H1 (cell line): ENCODE results near the gene BOLL. TPM values are rescaled to one million over a fixed set of nuclear protein-coding genes. Genes with fewer than 3 reads are reported as not detected.

Experiments
- CTCF ChIA-PET: fragments of 300-600 bp; sonication (Branson Sonifier 250); formaldehyde crosslinking; loops from one replicate; lab custom pipeline; 2021; ENCODE audit not compliant: partially characterized antibody; lab: Charles Lee
- POLR2A ChIA-PET: fragments of 300-600 bp; sonication (Branson Sonifier 250); formaldehyde crosslinking; loops from one replicate; lab custom pipeline; 2021; ENCODE audit warnings: inconsistent platforms; ENCODE audit not compliant: partially characterized antibody; lab: Charles Lee
- DNase-seq, 2 experiments: peaks; one replicate each; pipeline versions ENCODE4 v3.0.0 to v3.0.0-alpha.2; 2010 to 2022; ENCODE audit warnings: low spot score in 2 of 2, low read depth in 1 of 2, mixed read lengths in 1 of 2
- FAIRE-seq: peaks from 2 replicates; lab custom pipeline; 2011; peaks lifted over from hg19 to GRCh38; lab: Jason Lieb, UNC
- H2AFZ ChIP-seq: 2 replicates; pipeline ENCODE4 v1.8.1; 2012; ENCODE audit warnings: low read length, inconsistent platforms
- H2AK5ac ChIP-seq: 2 replicates; pipeline ENCODE4 v1.6.1; 2013; ENCODE audit warnings: low read depth, low read length
- H2BK120ac ChIP-seq: replicated peaks from 2 replicates; pipeline ENCODE3; 2013; ENCODE audit warnings: low read depth, low read length, inconsistent platforms
- H2BK12ac ChIP-seq: 2 replicates; pipeline ENCODE4 v1.6.1; 2013; ENCODE audit warnings: low read depth, low read length
- H2BK15ac ChIP-seq: 2 replicates; pipeline ENCODE4 v1.6.1; 2013; ENCODE audit warnings: low read length
- H2BK20ac ChIP-seq: 2 replicates; pipeline ENCODE4 v1.6.1; 2013; ENCODE audit warnings: low read length
- H2BK5ac ChIP-seq: 2 replicates; pipeline ENCODE4 v1.6.1; 2013; ENCODE audit warnings: low read depth, low read length
- H3K14ac ChIP-seq: 2 replicates; pipeline ENCODE4 v1.6.1; 2013; ENCODE audit warnings: inconsistent platforms; ENCODE audit not compliant: insufficient read length
- H3K18ac ChIP-seq: 2 replicates; pipeline ENCODE4 v1.6.1; 2013; ENCODE audit warnings: low read length; ENCODE audit errors: extremely low read depth
- H3K23ac ChIP-seq: 2 replicates; pipeline ENCODE4 v1.6.1; 2013; ENCODE audit warnings: inconsistent platforms; ENCODE audit not compliant: insufficient read length
- H3K23me2 ChIP-seq: 2 replicates; pipeline ENCODE4 v1.6.1; 2013; ENCODE audit warnings: low read depth, low read length
- H3K27ac ChIP-seq: 2 replicates; pipeline ENCODE4 v1.6.1; 2011; ENCODE audit warnings: low read depth, low read length, inconsistent platforms
- H3K27me3 ChIP-seq, 4 experiments: replicated peaks in 1 of 4; 1 replicate in 1 of 4; 2 replicates in 3 of 4; pipeline versions ENCODE4 v1.6.1 to v1.8.1; 2011 to 2013; ENCODE audit warnings: low read length in 3 of 4, mild to moderate bottlenecking in 3 of 4, inconsistent platforms in 2 of 4, mixed read lengths in 2 of 4, moderate library complexity in 1 of 4; ENCODE audit not compliant: control insufficient read depth in 3 of 4, insufficient read depth in 3 of 4; ENCODE audit errors: extremely low read depth in 1 of 4
- H3K36me3 ChIP-seq, 4 experiments: 2 replicates each; pipeline versions ENCODE4 v1.6.1 to v1.8.1; 2011 to 2013; ENCODE audit warnings: mild to moderate bottlenecking in 4 of 4, low read length in 3 of 4, moderate library complexity in 2 of 4, control low read depth in 1 of 4, inconsistent platforms in 1 of 4; ENCODE audit not compliant: insufficient read depth in 4 of 4, control insufficient read depth in 2 of 4
- H3K4ac ChIP-seq: replicated peaks from 2 replicates; pipeline ENCODE3; 2013; ENCODE audit warnings: low read length, low read depth, mixed read lengths, inconsistent platforms; ENCODE audit not compliant: insufficient read length
- H3K4me1 ChIP-seq, 4 experiments: replicated peaks in 1 of 4; 1 replicate in 1 of 4; 2 replicates in 3 of 4; pipeline versions ENCODE4 v1.6.1 to v1.8.1; 2011 to 2013; ENCODE audit warnings: low read length in 3 of 4, inconsistent platforms in 2 of 4, mixed read lengths in 1 of 4; ENCODE audit not compliant: insufficient read depth in 4 of 4, control insufficient read depth in 3 of 4
- H3K4me2 ChIP-seq, 2 experiments: 2 replicates each; pipeline versions ENCODE4 v1.6.1 to v1.8.1; 2011 to 2013; ENCODE audit warnings: low read depth in 2 of 2, low read length in 2 of 2, control low read depth in 1 of 2, inconsistent platforms in 1 of 2, mild to moderate bottlenecking in 1 of 2; ENCODE audit not compliant: insufficient read depth in 1 of 2
- H3K4me3 ChIP-seq, 4 experiments: fragments of 200-600, 300-600 bp in 1 of 4; sonication (generic), shearing (Covaris generic), sonication (Bioruptor Twin) in 1 of 4; 2 replicates each; pipeline versions ENCODE4 v1.5.1 to v1.8.1; 2011 to 2016; ENCODE audit warnings: low read length in 4 of 4, low read depth in 3 of 4, control low read depth in 2 of 4, inconsistent platforms in 2 of 4, mild to moderate bottlenecking in 2 of 4, mixed read lengths in 1 of 4, moderate library complexity in 1 of 4; ENCODE audit not compliant: insufficient read depth in 2 of 4; ENCODE audit errors: extremely low read depth in 1 of 4
- H3K56ac ChIP-seq: replicated peaks from 2 replicates; pipeline ENCODE3; 2013; ENCODE audit warnings: low read depth, mild to moderate bottlenecking, mixed read lengths, low read length, inconsistent platforms; ENCODE audit not compliant: insufficient read length
- H3K79me1 ChIP-seq: 2 replicates; pipeline ENCODE4 v1.6.1; 2013; ENCODE audit warnings: low read depth, low read length, control low read depth
- H3K79me2 ChIP-seq, 2 experiments: 2 replicates each; pipeline versions ENCODE4 v1.6.1 to v1.8.1; 2012 to 2013; ENCODE audit warnings: low read length in 2 of 2, mild to moderate bottlenecking in 2 of 2, inconsistent platforms in 1 of 2; ENCODE audit not compliant: insufficient read depth in 2 of 2, control insufficient read depth in 1 of 2
- H3K9ac ChIP-seq, 4 experiments: replicated peaks in 1 of 4; 1 replicate in 1 of 4; 2 replicates in 3 of 4; pipeline versions ENCODE4 v1.6.1 to v1.8.1; 2011 to 2013; ENCODE audit warnings: low read depth in 3 of 4, low read length in 3 of 4, control low read depth in 2 of 4, mild to moderate bottlenecking in 2 of 4, moderate library complexity in 2 of 4, inconsistent platforms in 1 of 4; ENCODE audit errors: extremely low read depth in 1 of 4
- H3K9me3 ChIP-seq, 2 experiments: 2 replicates each; pipeline versions ENCODE4 v1.6.1 to v1.8.1; 2012 to 2013; ENCODE audit warnings: mild to moderate bottlenecking in 2 of 2, moderate library complexity in 2 of 2, control low read depth in 1 of 2, inconsistent platforms in 1 of 2, low read depth in 1 of 2, low read length in 1 of 2, mixed read lengths in 1 of 2; ENCODE audit not compliant: insufficient read depth in 2 of 2
- H4K20me1 ChIP-seq, 2 experiments: replicated peaks in 1 of 2; 2 replicates each; pipeline versions ENCODE3 to v1.8.1; 2011 to 2013; ENCODE audit warnings: inconsistent platforms in 2 of 2, low read length in 2 of 2, mild to moderate bottlenecking in 1 of 2; ENCODE audit not compliant: insufficient read depth in 2 of 2, control insufficient read depth in 1 of 2
- H4K5ac ChIP-seq: 2 replicates; pipeline ENCODE4 v1.6.1; 2013; ENCODE audit warnings: low read length, low read depth, mixed read lengths, inconsistent platforms; ENCODE audit not compliant: insufficient read length
- H4K8ac ChIP-seq: 2 replicates; pipeline ENCODE4 v1.8.0; 2013; ENCODE audit warnings: mild to moderate bottlenecking, moderate library complexity, low read length, inconsistent platforms; ENCODE audit not compliant: insufficient read depth; ENCODE audit errors: extremely low read depth
- H4K91ac ChIP-seq: replicated peaks from 2 replicates; pipeline ENCODE3; 2013; ENCODE audit warnings: low read length, mixed read lengths, inconsistent platforms; ENCODE audit not compliant: insufficient read length
- CHD2 ChIP-seq: IDR thresholded peaks from 2 replicates; pipeline ENCODE4 v1.6.1; 2012; ENCODE audit warnings: low read length, improper control_type of control experiment
- CREB1 ChIP-seq: IDR thresholded peaks from 2 replicates; pipeline ENCODE4 v1.6.1; 2012; ENCODE audit warnings: inconsistent platforms
- EP300 ChIP-seq, 2 experiments: IDR thresholded peaks; 1 replicate in 1 of 2; 2 replicates in 1 of 2; pipeline ENCODE4 v1.6.1; 2011 to 2012; ENCODE audit warnings: low read depth in 2 of 2, low read length in 2 of 2, mild to moderate bottlenecking in 2 of 2, borderline replicate concordance in 1 of 2, inconsistent platforms in 1 of 2, moderate library complexity in 1 of 2
- POLR2AphosphoS5 ChIP-seq: IDR thresholded peaks from 2 replicates; pipeline ENCODE4 v1.6.1; 2011; ENCODE audit warnings: low read depth, low read length
- RFX5 ChIP-seq: IDR thresholded peaks from 2 replicates; pipeline ENCODE4 v1.6.1; 2011; ENCODE audit warnings: low read depth, low read length, improper control_type of control experiment, borderline replicate concordance
- SIN3A ChIP-seq, 2 experiments: IDR thresholded peaks in 1 of 2; conservative IDR thresholded peaks in 1 of 2; 2 replicates each; pipeline ENCODE4 v1.6.1; 2011 to 2012; ENCODE audit warnings: low read length in 2 of 2, improper control_type of control experiment in 1 of 2, low read depth in 1 of 2, mild to moderate bottlenecking in 1 of 2
- USF2 ChIP-seq: IDR thresholded peaks from 2 replicates; pipeline ENCODE4 v1.6.1; 2011; ENCODE audit warnings: low read length, improper control_type of control experiment
- WGBS, 2 experiments: shearing (Covaris generic) in 1 of 2; methylation state at CpG; one replicate each; pipeline versions ENCODE4 v1.1.6 to v1.1.7; 2013 to 2015; ENCODE audit warnings: low lambda C conversion rate in 2 of 2, mixed read lengths in 2 of 2, inconsistent platforms in 1 of 2, low coverage in 1 of 2, missing lambda C conversion rate in 1 of 2; ENCODE audit not compliant: insufficient replicate concordance in 2 of 2, insufficient coverage in 1 of 2, insufficient read length in 1 of 2; ENCODE audit errors: extremely low coverage in 1 of 2, missing lambda C conversion rate in 1 of 2; 5-methylcytosine and 5-hydroxymethylcytosine counted together
- polyA plus RNA-seq, 7 experiments: library from polyadenylated mRNA; depleted of rRNA in 3 of 7; stranded (reverse) in 5 of 7; unstranded in 2 of 7; fragments of >200 nt in 5 of 7; fragments of 200-250 nt in 2 of 7; gene quantifications; 1 replicate in 5 of 7; 2 replicates in 1 of 7; 4 replicates in 1 of 7; pipeline versions ENCODE4 v1.2.1 to v1.2.3, GENCODE V29; 2011 to 2013; ENCODE audit warnings: missing spikeins in 2 of 7, mixed read lengths in 2 of 7
- total RNA-seq: library from RNA; stranded (reverse); fragmentation: NEBNext Ultra II Directional; extraction: Animal tissue kit (Norgen Biotek cat#: 25700); gene quantifications from 2 replicates; pipeline ENCODE4 v1.2.1, GENCODE V29; 2021

The BOLL gene
- total and polyA plus RNA-seq, 2 of the 8 experiments (the other 6 are each of a cell fraction or from before 2014, with no cell fraction given), result not detected

- DNase-seq, result no peak
- peaks cover 22% of the 10 kb centered on the region for H3K23me2 ChIP-seq
- 70% methylated on average over 2 of the region's 2 CpGs; no CpG with 5 or more reads in 1 of the 2 experiments for WGBS, 2 experiments
- H3K27me3 ChIP-seq, result no peaks in the 10 kb centered on the region; a peak in 1 of 7 replicates
- H3K4ac ChIP-seq, result no peak overlapping the region
- no peaks in the 10 kb centered on the region for H3K9me3 ChIP-seq
- POLR2A ChIA-PET, result no interaction called here
- H3K4me3 ChIP-seq, result peak overlapping the region in 3 of 4 experiments; percentile 21 to 92 (median 89); a peak in 5 of 8 replicates
- H3K18ac ChIP-seq, result no peak overlapping the region
- no peak overlapping the region for H3K23ac ChIP-seq
- no peak overlapping the region for H3K9ac ChIP-seq
- no peak overlapping the region for H3K56ac ChIP-seq
- H3K14ac ChIP-seq, result no peak overlapping the region
- H2BK12ac ChIP-seq, result no peak overlapping the region
- H4K8ac ChIP-seq, result no peak overlapping the region
- H4K5ac ChIP-seq, result no peak overlapping the region
- peaks cover 7% of the 10 kb centered on the region for H3K79me1 ChIP-seq
- H2BK5ac ChIP-seq, result no peak overlapping the region
- CTCF ChIA-PET, result interaction anchor here (0.7 to 2.2 kb wide), 3 partner anchors 8 to 56 kb away, joined by 3 to 18 read pairs (median 3); no protein-coding TSS in a partner anchor
- H2AFZ ChIP-seq, result no peak overlapping the region
- H2BK20ac ChIP-seq, result no peak overlapping the region
- no peak overlapping the region for H2BK120ac ChIP-seq
- peaks cover 21 to 61% of the 10 kb centered on the region in 2 experiments for H3K79me2 ChIP-seq
- peak overlapping the region; percentile 88 to 98 for H3K4me2 ChIP-seq
- H2AK5ac ChIP-seq, result no peak overlapping the region
- FAIRE-seq, result no peak
- no peak overlapping the region for H3K27ac ChIP-seq
- H4K91ac ChIP-seq, result no peak overlapping the region
- H3K4me1 ChIP-seq, result peaks cover 0 to 7% (median 5%) of the 10 kb centered on the region in 4 experiments; a peak in 4 of 7 replicates
- TF ChIP-seq USF2, result no peak
- TF ChIP-seq POLR2AphosphoS5, result no peak
- no peak for TF ChIP-seq CHD2
- TF ChIP-seq SIN3A (conservative IDR thresholded peaks at IDR 0.05 in 1 of 2, IDR thresholded peaks at IDR 0.05 in 1 of 2; ENCODE audit: low read depth in 1 of 2, low read length in 2 of 2), result no peak
- no peak for TF ChIP-seq EP300 (IDR thresholded peaks at IDR 0.05; ENCODE audit: borderline replicate concordance in 1 of 2, low read depth in 2 of 2, low read length in 2 of 2)
- no peak for TF ChIP-seq RFX5
- no peak for TF ChIP-seq CREB1
- H3K36me3 ChIP-seq, result peaks cover 3 to 16% (median 5%) of the 10 kb centered on the region in 4 experiments; a peak in 5 of 8 replicates
- peaks cover 16 to 29% of the 10 kb centered on the region in 2 experiments for H4K20me1 ChIP-seq
- no peak overlapping the region for H2BK15ac ChIP-seq
These were observed 76.8 kb downstream of the BOLL start for GRCh38 chr2:197708331-197708730.
